HG03095 (cell line): ENCODE results near the gene PRR15L.

Source experiments
- ATAC-seq: cut with Tn5 transposase; IDR thresholded peaks from one replicate; pipeline ENCODE4 v1.9.1; 2021; ENCODE audit warnings: moderate library complexity; ENCODE audit not compliant: unreplicated experiment

PRR15L gene

GRCh38 chr17:47907932-47908562, 49.6 kb downstream of the PRR15L start:
- no peak for ATAC-seq

- ATAC-seq: no peak
These were observed 51.2 kb downstream of the PRR15L start for GRCh38 chr17:47906443-47906842.

- ATAC-seq: no peak
These were observed 52.4 kb downstream of the PRR15L start for GRCh38 chr17:47905221-47905733.

GRCh38 chr17:47902039-47902744, 55.5 kb downstream of the PRR15L start:
- no peak for ATAC-seq
